HG03378 (cell line): Measurements from ENCODE around the gene WDFY1.

Experiments
- ATAC-seq: cut with Tn5 transposase; IDR thresholded peaks from one replicate; pipeline ENCODE4 v1.9.1; 2021; ENCODE audit warnings: mild to moderate bottlenecking, moderate library complexity; ENCODE audit not compliant: unreplicated experiment

The WDFY1 gene, protein sequence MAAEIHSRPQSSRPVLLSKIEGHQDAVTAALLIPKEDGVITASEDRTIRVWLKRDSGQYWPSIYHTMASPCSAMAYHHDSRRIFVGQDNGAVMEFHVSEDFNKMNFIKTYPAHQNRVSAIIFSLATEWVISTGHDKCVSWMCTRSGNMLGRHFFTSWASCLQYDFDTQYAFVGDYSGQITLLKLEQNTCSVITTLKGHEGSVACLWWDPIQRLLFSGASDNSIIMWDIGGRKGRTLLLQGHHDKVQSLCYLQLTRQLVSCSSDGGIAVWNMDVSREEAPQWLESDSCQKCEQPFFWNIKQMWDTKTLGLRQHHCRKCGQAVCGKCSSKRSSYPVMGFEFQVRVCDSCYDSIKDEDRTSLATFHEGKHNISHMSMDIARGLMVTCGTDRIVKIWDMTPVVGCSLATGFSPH

GRCh38 chr2:223944703-223945531 lies at the start of gene WDFY1:
Gene WDFY1 (minus strand): TSS chr2:223945335. CDS start chr2:223945284, 51 bp downstream.
- peak; percentile 47 for ATAC-seq

- no peak for ATAC-seq
These were observed 49.5 kb upstream of the WDFY1 start for GRCh38 chr2:223994562-223995162.

GRCh38 chr2:223993634-223994232 lies 48.6 kb upstream of the WDFY1 start:
- peak; percentile 85 for ATAC-seq

DNA sequence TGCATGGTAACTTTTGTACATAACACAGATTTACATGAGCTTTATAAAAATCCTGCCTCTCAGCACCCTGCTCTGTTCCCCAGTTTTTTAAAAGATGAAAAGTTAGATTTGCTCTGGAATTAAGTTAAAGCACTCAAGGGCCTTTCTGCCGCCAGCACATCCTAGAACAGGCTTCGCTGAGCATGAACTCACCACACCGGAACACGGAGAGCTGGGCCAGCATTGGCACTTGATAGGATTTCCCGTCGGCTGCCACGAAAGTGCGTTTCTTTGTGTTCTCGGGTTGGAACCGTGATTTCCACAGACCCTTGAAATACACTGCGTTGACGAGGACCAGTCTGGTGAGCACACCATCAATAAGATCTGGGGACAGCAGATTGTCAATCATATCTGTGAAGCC lies 46.5 kb upstream of the WDFY1 start:
- ATAC-seq: no peak

DNA sequence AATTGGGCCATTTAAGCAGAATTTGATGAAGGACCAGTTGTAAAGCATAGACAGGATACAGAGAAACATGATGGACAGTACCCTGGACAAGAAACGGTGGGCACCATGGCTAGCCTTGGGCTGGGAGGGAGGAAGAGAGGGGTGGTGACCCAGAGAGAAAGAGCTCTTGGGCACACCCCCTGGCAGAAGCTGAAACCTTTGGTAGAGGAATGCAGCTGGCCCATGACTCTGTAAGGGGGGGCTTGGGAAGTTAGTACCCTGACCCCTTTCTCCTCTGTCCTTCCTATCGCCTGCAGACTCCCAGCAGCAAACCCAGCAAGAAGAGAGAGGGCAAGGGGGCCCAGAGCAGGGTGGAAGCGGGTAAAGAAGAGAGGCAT lies 44.7 kb upstream of the WDFY1 start:
- ATAC-seq: no peak

DNA sequence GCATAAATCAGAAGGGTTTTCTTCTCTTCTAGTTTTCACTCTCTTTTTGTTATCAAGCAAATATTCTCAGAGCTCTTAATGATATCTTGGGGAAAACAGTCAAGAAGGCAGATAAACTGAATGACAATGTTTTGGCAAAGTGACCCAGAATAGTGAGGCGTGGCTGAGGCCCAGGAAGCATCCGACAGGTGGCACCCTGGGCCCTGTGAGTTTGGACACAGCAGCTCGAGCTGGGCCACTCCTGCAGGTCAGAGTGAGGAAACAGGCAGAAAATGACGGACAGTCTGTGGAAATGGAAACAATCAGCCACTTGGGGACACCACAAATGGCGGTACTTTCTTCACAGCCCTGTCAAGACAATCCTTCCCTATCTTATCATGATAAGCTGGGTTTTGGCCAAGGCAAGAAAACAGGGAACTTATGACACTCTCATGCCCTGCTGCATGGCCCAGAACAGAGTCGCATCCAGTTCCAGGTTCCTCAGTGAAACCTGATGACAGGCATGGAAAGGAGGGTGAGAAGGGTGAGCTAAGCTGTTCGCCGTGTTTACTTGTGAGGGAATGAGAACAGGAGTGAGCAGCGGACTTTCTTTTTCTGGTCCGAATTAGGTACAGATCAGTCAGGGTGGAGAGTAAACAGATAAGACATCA lies 44.2 kb upstream of the WDFY1 start:
- no peak for ATAC-seq

- no peak for ATAC-seq
These were observed 36.1 kb upstream of the WDFY1 start for GRCh38 chr2:223981241-223981640.

DNA sequence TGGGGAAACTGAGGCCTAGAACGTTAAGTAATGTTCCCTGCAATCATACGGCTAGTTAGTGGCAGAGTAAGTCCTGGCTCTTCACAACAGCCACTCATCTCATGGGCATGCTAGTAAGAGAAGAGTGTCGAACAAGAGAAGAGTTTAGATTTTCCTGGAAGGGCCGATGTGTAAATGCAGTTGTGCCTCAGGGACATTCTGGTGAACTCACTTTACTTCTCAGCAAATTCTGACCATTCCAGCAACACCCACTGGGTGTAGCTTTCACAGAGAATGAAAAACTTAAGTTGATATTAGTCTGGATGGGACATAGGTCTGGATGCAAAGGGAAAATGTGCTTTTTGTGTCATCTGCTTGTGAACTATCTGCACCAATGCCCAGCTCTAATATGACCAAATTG lies 35.7 kb upstream of the WDFY1 start:
- ATAC-seq: no peak

DNA sequence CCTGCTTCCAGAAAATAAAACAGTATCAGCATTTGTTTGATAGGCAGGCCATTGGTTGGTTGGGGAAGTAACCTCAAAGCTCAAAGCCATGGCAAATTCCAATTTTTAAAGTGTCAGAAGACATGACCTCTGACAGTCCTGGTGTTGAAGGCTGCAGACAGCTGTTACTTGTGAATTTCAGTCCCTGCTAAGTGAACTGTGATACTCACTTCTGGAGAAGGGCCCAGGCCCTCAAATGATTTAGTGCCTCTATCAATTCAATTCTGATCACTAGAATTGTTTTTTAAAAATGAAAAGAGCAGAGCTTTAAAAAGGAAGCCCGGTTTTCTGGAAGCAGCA lies 35.2 kb upstream of the WDFY1 start:
- no peak for ATAC-seq

GRCh38 chr2:223979730-223980396 lies 34.7 kb upstream of the WDFY1 start:
- no peak for ATAC-seq

DNA sequence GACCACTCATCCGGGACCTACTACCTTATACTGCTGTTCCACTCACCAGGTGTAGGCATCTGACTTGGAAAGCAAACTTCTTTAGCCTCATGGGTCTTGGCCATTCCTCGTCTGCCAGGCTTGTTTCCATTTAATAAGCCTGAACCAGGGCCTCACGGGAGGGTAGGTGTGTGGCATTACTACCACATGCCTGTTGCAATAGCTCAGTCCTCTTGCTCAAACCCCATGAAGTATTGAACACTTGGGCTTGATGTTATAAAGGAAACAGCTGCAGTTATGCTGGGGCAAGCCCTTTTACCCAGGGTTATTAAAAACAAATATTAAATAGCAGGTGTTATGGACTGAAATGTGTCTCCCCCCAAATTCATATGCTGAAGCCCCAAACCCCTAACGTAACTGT lies 33.3 kb upstream of the WDFY1 start:
- no peak for ATAC-seq

DNA sequence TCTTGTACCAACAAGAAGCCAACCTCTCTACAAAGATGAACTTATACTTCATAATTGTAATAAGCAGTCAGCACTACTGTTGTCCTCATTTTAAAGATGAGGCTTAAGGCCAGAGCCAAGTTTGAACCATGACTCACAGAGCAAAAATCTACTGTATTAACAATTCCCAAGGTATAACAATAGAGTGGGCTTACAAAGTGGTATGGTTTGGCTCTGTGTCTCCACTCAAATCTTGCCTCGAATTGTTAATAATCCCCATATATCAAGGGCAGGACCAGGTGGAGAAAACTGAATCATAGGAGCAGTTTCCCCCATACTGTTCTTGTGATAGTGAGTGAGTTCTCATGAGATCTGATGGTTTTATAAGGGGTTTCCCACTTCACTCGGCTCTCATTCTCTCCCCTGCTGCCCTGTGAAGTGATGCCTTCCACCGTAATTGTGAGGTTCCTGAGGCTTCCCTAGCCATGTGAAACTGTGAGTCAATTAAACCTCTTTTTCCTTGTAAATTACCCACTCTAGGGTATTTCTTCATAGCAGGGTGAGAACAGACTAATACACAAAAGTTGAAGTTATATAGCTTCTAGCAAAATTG lies 31.6 kb upstream of the WDFY1 start:
- ATAC-seq: no peak

GRCh38 chr2:223973606-223974005 lies 28.5 kb upstream of the WDFY1 start:
- no peak for ATAC-seq

- ATAC-seq: no peak
These were observed 27.5 kb upstream of the WDFY1 start for GRCh38 chr2:223972656-223973102.

DNA sequence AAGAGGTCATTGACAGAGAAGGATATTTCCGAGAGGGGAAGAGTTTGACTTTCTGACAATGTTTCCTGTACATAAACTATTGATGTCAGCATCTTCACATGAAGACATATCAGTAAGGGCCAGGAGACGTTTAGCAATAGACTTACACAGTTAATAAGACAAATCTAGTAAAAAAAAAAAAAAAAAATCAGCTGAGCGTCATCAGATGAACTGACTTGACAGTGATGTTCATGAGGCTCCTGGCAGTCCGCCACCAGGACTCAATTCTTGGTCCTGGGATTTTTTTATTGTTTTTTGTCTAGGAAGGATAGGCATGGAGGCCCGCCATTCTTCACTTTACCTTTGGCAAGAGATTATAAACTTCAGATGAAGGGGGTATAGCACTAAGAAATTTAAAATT lies 26.6 kb upstream of the WDFY1 start:
- no peak for ATAC-seq

- peak; percentile 88 for ATAC-seq
These were observed 25.4 kb upstream of the WDFY1 start for GRCh38 chr2:223970343-223971128.

DNA sequence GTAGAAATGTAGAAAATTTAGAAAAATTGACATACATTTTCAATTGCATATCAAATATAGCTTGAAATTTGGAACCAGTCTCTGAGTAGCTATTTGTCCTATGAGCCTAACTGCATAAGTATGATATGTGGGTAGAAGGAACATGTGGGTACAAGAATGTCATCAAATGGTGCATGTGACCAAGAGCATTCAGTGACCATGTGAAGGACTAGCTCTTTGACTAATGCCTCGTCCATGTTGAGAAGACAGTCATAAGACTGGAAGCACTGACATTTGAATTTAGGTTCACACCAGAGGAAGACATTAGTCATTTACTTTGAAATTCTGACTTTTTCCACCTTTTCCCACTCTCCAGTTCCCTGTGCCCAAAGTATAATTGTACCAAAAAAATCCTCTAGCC lies 24.7 kb upstream of the WDFY1 start:
- no peak for ATAC-seq

- ATAC-seq: no peak
These were observed 24.2 kb upstream of the WDFY1 start for GRCh38 chr2:223969315-223969714.

DNA sequence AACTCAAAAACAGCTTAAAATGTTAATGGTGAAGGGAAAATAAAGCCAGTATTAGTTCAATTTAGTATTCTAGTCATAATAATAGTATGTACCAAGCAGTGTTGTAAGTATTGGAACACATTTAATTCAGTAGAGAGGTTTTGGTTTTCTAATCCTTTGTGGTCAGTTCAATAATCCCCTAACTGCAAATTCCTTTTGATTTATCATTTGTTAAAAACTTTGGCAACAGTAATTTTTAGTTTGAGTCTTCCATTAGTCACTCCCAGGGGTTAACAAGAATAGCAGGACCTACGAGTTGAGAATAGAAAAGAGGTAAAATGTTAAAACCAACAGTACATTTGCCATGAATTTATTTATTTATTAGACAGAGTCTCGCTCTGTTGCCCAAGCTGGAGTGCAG lies 22.8 kb upstream of the WDFY1 start:
- no peak for ATAC-seq
